Measurements from ENCODE around the gene MTG1. TPM values are rescaled to one million over a fixed set of nuclear protein-coding genes. Genes with fewer than 3 reads are reported as not detected.

MTG1 gene
- total RNA-seq, 1 donor = 31.5 TPM

GRCh38 chr10:133453516-133454203 is 59.7 kb downstream of the MTG1 start, which contains the start of gene SCART1:
Gene SCART1 (plus strand): TSS chr10:133453945. CDS start chr10:133453998, 53 bp downstream.
- Histone ChIP-seq H3K4me2 (ENCODE audit: insufficient read depth, low read length) (no peak within 1 kb of the TSS), H3K4me1 (ENCODE audit: insufficient read depth, low read length) (no peaks in the 10 kb centered on the region), H3K9me3 (ENCODE audit: low read depth, low read length) (no peaks in the 10 kb centered on the region), H3K36me3 (ENCODE audit: insufficient read depth, low read length) (no peaks in the 10 kb centered on the region), H3K4me3 (ENCODE audit: insufficient read depth, low read length) (no peak within 1 kb of the TSS), H2AFZ (ENCODE audit: low read length) (no peak within 1 kb of the TSS), H3K79me2 (ENCODE audit: insufficient read depth, low read length) (no peaks in the 10 kb centered on the region), H3K27me3 (ENCODE audit: insufficient read depth, low read length) (no peaks in the 10 kb centered on the region), H4K20me1 (ENCODE audit: insufficient read depth, low read length) (no peaks in the 10 kb centered on the region), H3K27ac (ENCODE audit: low read depth, low read length) (no peak within 1 kb of the TSS)
- no peak for TF ChIP-seq CTCF (IDR thresholded peaks at IDR 0.05; ENCODE audit: extremely low read depth, low read depth, low read length)
- DNase-seq (ENCODE audit: insufficient read length, low spot score, missing footprints) = peak; percentile 75

GRCh38 chr10:133454204-133454893 is 60.4 kb downstream of the MTG1 start:
- Histone ChIP-seq H2AFZ (ENCODE audit: low read length) (no peak overlapping the region), H3K4me3 (ENCODE audit: insufficient read depth, low read length) (no peak overlapping the region), H3K9me3 (ENCODE audit: low read depth, low read length) (no peaks in the 10 kb centered on the region), H3K4me2 (ENCODE audit: insufficient read depth, low read length) (no peak overlapping the region), H3K27me3 (ENCODE audit: insufficient read depth, low read length) (no peaks in the 10 kb centered on the region), H4K20me1 (ENCODE audit: insufficient read depth, low read length) (no peaks in the 10 kb centered on the region), H3K4me1 (ENCODE audit: insufficient read depth, low read length) (no peaks in the 10 kb centered on the region), H3K79me2 (ENCODE audit: insufficient read depth, low read length) (no peaks in the 10 kb centered on the region), H3K36me3 (ENCODE audit: insufficient read depth, low read length) (no peaks in the 10 kb centered on the region), H3K27ac (ENCODE audit: low read depth, low read length) (no peak overlapping the region)
- DNase-seq (ENCODE audit: insufficient read length, low spot score, missing footprints) = peak; percentile 60
- no peak for TF ChIP-seq CTCF (IDR thresholded peaks at IDR 0.05; ENCODE audit: extremely low read depth, low read depth, low read length)

GRCh38 chr10:133455196-133455595 is 61.2 kb downstream of the MTG1 start:
- Histone ChIP-seq H3K4me2 (ENCODE audit: insufficient read depth, low read length) (no peak overlapping the region), H3K4me1 (ENCODE audit: insufficient read depth, low read length) (no peaks in the 10 kb centered on the region), H3K27me3 (ENCODE audit: insufficient read depth, low read length) (no peaks in the 10 kb centered on the region), H4K20me1 (ENCODE audit: insufficient read depth, low read length) (no peaks in the 10 kb centered on the region), H2AFZ (ENCODE audit: low read length) (no peak overlapping the region), H3K36me3 (ENCODE audit: insufficient read depth, low read length) (no peaks in the 10 kb centered on the region), H3K4me3 (ENCODE audit: insufficient read depth, low read length) (no peak overlapping the region), H3K9me3 (ENCODE audit: low read depth, low read length) (no peaks in the 10 kb centered on the region), H3K79me2 (ENCODE audit: insufficient read depth, low read length) (no peaks in the 10 kb centered on the region), H3K27ac (ENCODE audit: low read depth, low read length) (no peak overlapping the region)
- peak; percentile 14 for DNase-seq (ENCODE audit: insufficient read length, low spot score, missing footprints)
- TF ChIP-seq CTCF (IDR thresholded peaks at IDR 0.05; ENCODE audit: extremely low read depth, low read depth, low read length) = no peak

GRCh38 chr10:133455611-133456031 is 61.7 kb downstream of the MTG1 start:
- Histone ChIP-seq H3K4me2 (ENCODE audit: insufficient read depth, low read length) (no peak overlapping the region), H3K27ac (ENCODE audit: low read depth, low read length) (no peak overlapping the region), H3K36me3 (ENCODE audit: insufficient read depth, low read length) (no peaks in the 10 kb centered on the region), H4K20me1 (ENCODE audit: insufficient read depth, low read length) (no peaks in the 10 kb centered on the region), H3K4me3 (ENCODE audit: insufficient read depth, low read length) (no peak overlapping the region), H3K4me1 (ENCODE audit: insufficient read depth, low read length) (no peaks in the 10 kb centered on the region), H2AFZ (ENCODE audit: low read length) (no peak overlapping the region), H3K27me3 (ENCODE audit: insufficient read depth, low read length) (no peaks in the 10 kb centered on the region), H3K79me2 (ENCODE audit: insufficient read depth, low read length) (no peaks in the 10 kb centered on the region), H3K9me3 (ENCODE audit: low read depth, low read length) (no peaks in the 10 kb centered on the region)
- no peak for TF ChIP-seq CTCF (IDR thresholded peaks at IDR 0.05; ENCODE audit: extremely low read depth, low read depth, low read length)
- peak; percentile 69 for DNase-seq (ENCODE audit: insufficient read length, low spot score, missing footprints)

All from osteoblast (primary cell).